GM10248 (cell line): Measurements from ENCODE around the gene ZYX.

Experiments used
- CTCF ChIA-PET: fragments of 300-600 bp; sonication (Branson Sonifier 250); formaldehyde crosslinking; extraction: SDS; loops from one replicate; lab custom pipeline; 2021; ENCODE audit warnings: antibody characterized with exemption; lab: Yijun Ruan, JAX
- POLR2A ChIA-PET: fragments of 350-650 bp; sonication (Branson Sonifier 250); formaldehyde crosslinking; extraction: SDS; loops from one replicate; lab custom pipeline; 2020; ENCODE audit warnings: antibody characterized with exemption; lab: Yijun Ruan, JAX
- DNase-seq: peaks from one replicate; pipeline ENCODE4 v3.0.0; 2012; ENCODE audit errors: extremely low spot score
- TF ChIP-seq, protein P1 (sequence below): IDR thresholded peaks from 2 replicates; pipeline ENCODE4 v1.5.1; 2012; ENCODE audit warnings: mild to moderate bottlenecking, low read depth; ENCODE audit errors: extremely low read depth, missing control alignments, control extremely low read depth

The ZYX gene

DNA sequence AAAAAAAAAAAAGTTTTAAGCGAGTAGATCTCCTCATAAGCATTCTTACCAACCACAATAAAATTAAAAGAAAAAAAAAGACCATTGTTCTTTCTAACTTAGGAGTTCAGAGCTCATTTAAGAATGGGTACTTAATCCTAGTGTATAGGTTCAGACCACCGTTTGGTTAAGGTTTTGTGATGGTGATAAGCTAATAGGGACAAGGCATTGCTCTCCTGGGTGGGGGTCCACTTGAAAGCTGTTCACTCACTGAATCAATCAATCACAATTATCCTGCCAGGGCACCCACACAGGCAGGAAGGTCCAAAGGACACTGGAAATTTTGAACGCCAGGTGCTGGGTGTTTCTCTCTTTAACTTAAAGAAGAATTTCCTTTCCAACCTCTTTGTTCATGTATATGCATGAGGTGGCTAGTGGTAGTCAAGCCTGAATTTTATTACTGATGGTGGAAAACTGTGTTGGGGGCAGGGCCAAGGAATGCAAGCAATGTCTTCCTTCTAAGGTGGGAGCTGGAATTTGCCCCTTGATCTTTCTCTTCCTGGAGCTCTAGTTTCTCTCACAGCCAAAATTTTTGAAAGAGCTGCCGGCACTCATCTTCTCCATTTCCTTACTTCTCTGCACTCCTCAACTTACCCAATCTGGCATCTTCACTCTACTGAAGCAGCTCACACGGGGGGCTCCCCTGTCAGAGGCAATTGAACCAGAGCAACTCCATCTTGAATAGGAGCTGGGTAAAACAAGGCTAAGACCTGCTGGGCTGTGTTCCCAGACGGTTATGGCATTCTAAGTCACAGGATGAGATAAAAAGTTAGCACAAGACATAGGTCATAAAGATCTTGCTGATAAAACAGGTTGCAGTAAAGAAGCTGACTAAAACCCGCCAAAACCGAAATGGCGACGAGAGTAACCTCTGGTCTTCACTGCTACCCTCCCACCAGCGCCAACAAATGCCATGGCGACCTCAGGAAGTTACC is 11.2 kb upstream of the ZYX start:
- no peak for DNase-seq
- ChIA-PET POLR2A (interaction anchor here (0.6 kb wide), 1 partner anchor 104 kb away, joined by 4 read pairs; no protein-coding TSS in a partner anchor), CTCF (interaction anchor here (1.3 to 4.8 kb wide), 4 partner anchors 10 to 129 kb away, joined by 4 to 26 read pairs (median 7); no protein-coding TSS in a partner anchor)
- TF ChIP-seq, protein P1, sequence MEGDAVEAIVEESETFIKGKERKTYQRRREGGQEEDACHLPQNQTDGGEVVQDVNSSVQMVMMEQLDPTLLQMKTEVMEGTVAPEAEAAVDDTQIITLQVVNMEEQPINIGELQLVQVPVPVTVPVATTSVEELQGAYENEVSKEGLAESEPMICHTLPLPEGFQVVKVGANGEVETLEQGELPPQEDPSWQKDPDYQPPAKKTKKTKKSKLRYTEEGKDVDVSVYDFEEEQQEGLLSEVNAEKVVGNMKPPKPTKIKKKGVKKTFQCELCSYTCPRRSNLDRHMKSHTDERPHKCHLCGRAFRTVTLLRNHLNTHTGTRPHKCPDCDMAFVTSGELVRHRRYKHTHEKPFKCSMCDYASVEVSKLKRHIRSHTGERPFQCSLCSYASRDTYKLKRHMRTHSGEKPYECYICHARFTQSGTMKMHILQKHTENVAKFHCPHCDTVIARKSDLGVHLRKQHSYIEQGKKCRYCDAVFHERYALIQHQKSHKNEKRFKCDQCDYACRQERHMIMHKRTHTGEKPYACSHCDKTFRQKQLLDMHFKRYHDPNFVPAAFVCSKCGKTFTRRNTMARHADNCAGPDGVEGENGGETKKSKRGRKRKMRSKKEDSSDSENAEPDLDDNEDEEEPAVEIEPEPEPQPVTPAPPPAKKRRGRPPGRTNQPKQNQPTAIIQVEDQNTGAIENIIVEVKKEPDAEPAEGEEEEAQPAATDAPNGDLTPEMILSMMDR: no peak

DNA sequence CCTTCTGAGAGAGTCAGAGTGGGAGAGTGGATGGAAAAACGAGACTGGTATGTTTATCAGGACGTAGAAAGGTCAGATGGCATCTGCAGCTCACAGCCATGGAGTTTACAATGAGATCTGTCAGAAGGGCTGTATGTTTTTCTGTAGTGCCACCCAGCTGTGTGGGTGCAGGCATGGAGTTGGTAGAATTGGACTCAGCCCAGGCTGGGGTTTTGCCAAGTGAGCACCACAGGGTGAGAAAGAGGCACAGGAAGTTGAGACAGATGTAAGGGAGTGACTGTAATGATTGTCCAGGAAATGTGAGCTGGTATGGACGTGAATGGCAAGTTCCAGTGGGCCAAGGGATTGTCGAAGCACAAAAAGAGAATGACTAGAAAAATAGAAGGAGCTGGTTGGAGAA is 9.1 kb upstream of the ZYX start:
- POLR2A ChIA-PET: no interaction called here
- DNase-seq: no peak
- CTCF ChIA-PET: interaction anchor here (1.0 to 4.8 kb wide), 2 partner anchors 8 to 132 kb away, joined by 3 to 26 read pairs; no protein-coding TSS in a partner anchor
- TF ChIP-seq, protein P1: no peak

- ChIA-PET CTCF (interaction anchor here (1.4 kb wide), 1 partner anchor 133 kb away, joined by 4 read pairs; no protein-coding TSS in a partner anchor), POLR2A (no interaction called here)
- TF ChIP-seq, protein P1: peak; percentile 2
Measured at GRCh38 chr7:143373255-143373794, 7.8 kb upstream of the ZYX start.

DNA sequence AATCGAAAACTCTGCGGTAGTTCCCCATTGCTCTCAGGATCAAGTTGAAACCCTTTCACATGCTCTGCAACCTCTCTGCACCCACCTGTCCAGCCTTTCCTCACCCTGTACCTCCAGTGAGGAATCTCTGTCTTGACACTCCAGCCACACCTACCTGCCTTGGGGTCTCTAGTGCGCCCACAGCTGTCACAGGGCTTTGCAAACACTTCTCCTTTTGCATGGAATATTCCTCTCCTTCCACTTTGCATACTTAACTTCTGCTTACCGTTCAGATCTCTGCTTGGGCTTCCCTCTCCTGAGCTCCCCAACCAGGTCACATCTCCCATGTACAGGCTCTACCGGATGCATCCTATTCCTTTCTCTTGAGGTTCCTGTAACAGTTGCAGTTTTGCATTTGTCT is 6.6 kb upstream of the ZYX start:
- ChIA-PET CTCF (interaction anchor here (0.7 to 1.6 kb wide), 7 partner anchors 10 to 159 kb away, joined by 3 to 9 read pairs (median 4); no protein-coding TSS in a partner anchor), POLR2A (no interaction called here)
- no peak for DNase-seq
- TF ChIP-seq, protein P1: no peak

More at GRCh38 chr7:143373255-143373794, 7.8 kb upstream of the ZYX start:
- DNase-seq: no peak

GRCh38 chr7:143375298-143376034 is 5.7 kb upstream of the ZYX start:
- ChIA-PET POLR2A (interaction anchor here (0.6 kb wide), 1 partner anchor 58 kb away, joined by 3 read pairs; no protein-coding TSS in a partner anchor), CTCF (interaction anchor here (1.2 to 1.6 kb wide), 6 partner anchors 9 to 160 kb away, joined by 3 to 9 read pairs (median 4); no protein-coding TSS in a partner anchor)
- TF ChIP-seq, protein P1: no peak
- DNase-seq: no peak
